Posterior vena cava (tissue), 2 donors: ENCODE data around the gene PRICKLE4. TPM values are rescaled to one million over a fixed set of nuclear protein-coding genes. Genes with fewer than 3 reads are reported as not detected.
"Not testable (repeated sequence)": the region's sequence is repeated elsewhere in the genome, so short reads cannot be mapped to it uniquely, and the experiment has no call there.

ENCODE experiments used
- DNase-seq: peaks from one replicate; pipeline ENCODE4 v3.0.0-alpha.2; 2020; ENCODE audit warnings: low spot score
- intact Hi-C, 2 donors: fragments of 100-400 bp; cut with DNase I; formaldehyde crosslinking; loops; one replicate each; pipeline versions ENCODE4 v1.14.1 to v1.14.2; 2022 to 2023
- total RNA-seq, 2 donors: library from RNA; stranded (reverse); fragmentation: NEBNext Ultra II Directional; extraction: Animal tissue kit (Norgen Biotek cat#: 25700); gene quantifications; one replicate each; pipeline ENCODE4 v1.2.1, GENCODE V29; 2021
- donor health status: DM: yes; HTN: yes; CAD: no.
- donor health status: DM: yes; HTN: yes; CAD: no.

The PRICKLE4 gene
- total RNA-seq, 2 donors from 2014 or later, result 1.4 to 5.8 TPM

GRCh38 chr6:41786451-41787218 is 6.1 kb downstream of the PRICKLE4 start:
- DNase-seq, result peak; percentile 96
- intact Hi-C loops, result loop anchor here in 1 of 2 donors (10.0 kb wide), 1 partner anchor 148 kb away; no protein-coding TSS in a partner anchor

GRCh38 chr6:41787219-41787917 is 6.8 kb downstream of the PRICKLE4 start, which contains the start of gene TOMM6:
Gene TOMM6, plus strand, starts transcription at chr6:41787694. Its CDS starts 4 bp downstream, at chr6:41787698.
- intact Hi-C loops, result loop anchor here in 1 of 2 donors (10.0 kb wide), 1 partner anchor 147 kb away; no protein-coding TSS in a partner anchor
- peak; percentile 99 for DNase-seq

DNA sequence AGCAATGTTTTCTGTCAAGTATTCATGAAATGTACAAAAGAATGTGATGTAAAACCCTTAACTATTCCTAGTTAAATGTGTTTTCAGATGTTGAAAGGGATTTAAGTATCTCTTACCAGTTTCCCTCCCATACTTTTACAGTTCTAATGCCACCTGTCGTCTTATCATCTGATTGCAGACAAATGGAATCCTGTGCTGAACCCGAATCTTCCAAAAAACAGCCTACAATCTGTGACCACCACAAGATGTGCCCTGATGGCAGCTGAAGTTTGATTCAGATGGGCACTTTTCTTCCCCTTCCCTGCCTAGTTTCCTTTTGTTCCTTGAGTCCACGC is 8.8 kb downstream of the PRICKLE4 start:
- intact Hi-C loops, result loop anchor here in 1 of 2 donors (10.0 kb wide), 1 partner anchor 145 kb away; no protein-coding TSS in a partner anchor
- no peak for DNase-seq

DNA sequence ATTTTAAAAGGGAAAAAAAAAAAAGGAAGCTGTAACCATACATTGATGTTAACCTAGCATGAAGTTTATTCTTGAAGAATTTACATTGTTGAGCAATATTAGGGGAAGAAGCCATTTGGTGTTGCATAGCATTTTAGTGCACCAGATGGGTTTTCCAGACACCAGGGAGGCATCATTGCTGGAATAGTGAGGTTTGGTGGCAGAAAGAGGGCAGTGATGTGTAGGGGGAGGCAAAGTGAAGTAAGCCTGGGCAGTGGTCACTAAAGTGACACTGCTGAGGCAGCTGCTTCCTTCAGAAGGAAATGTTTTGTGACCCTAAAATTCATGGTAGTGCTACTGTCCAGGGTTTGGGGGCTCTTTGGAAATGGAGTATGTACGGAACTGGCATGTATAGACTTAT is 9.5 kb downstream of the PRICKLE4 start:
- no peak for DNase-seq
- intact Hi-C loops, result no loop called here

- no peak for DNase-seq
- intact Hi-C loops, result no loop called here
These were observed 10.7 kb downstream of the PRICKLE4 start for GRCh38 chr6:41791305-41791704.

DNA sequence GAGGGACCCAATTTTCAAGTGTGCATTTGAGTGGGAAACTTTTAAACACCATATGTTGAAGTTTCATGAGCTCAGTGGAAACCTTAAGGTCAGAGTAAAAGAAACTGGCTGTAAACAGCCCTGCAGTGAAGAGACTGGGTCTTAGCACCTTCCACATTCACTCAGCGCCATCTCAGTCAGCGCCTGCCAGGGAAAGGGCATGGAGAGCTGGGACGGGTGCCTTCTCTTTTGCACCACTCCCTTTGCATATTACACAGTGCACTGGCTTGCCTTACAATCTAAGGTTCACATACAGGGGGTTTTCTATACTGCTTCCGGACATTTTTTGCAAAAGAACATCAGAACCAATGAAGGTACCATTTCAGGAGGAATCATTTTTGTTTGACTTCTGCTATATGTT is 11.4 kb downstream of the PRICKLE4 start:
- DNase-seq, result no peak
- intact Hi-C loops, result no loop called here

DNA sequence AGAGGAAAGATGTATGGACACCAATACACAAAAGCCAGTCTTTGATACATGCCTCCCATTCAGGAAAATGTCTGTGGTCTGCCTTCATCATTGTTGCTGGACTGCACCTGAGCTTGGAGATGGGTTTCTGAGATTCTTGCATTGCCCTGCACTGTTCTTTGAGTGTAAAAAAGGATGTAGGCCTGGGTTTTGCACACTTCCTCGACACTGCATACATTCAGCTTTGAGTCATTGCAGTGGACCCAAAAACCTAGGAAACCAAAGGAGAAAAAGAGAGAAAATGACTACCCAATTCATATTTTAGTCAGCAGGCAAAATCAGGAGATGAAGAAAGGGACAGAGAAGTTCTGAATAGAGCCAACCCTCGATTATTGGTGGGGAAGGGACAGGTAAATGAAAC is 15.9 kb downstream of the PRICKLE4 start:
- no peak for DNase-seq
- intact Hi-C loops, result no loop called here

- no peak for DNase-seq
- intact Hi-C loops, result no loop called here
These were observed 18.4 kb downstream of the PRICKLE4 start for GRCh38 chr6:41798901-41799558.

DNA sequence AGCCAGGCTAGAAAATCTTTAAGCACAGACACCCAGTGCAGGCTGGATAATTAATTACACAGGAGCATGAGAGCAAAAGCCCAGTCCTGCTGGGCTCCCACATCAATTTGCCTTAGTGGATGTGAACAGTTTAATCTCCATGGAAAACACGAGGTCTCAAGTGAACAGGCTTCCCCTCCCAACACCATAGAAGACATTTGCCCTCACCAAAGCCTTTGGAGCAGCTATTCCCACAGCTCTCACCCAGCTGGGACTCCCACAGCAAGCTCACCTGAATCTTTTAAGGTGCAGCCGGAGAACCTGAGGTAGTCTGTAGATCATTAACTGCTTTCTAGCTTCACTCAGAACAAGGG is 19.0 kb downstream of the PRICKLE4 start:
- intact Hi-C loops, result no loop called here
- DNase-seq, result no peak

- no peak for DNase-seq
- intact Hi-C loops, result no loop called here
These were observed 20.8 kb downstream of the PRICKLE4 start for GRCh38 chr6:41801380-41801779.

GRCh38 chr6:41805830-41806774 is 25.5 kb downstream of the PRICKLE4 start:
- DNase-seq, result no peak
- intact Hi-C loops, result loop anchor here in 1 of 2 donors (2.0 kb wide), 1 partner anchor 31 kb away; no protein-coding TSS in a partner anchor

- intact Hi-C loops, result no loop called here
These were observed 30.5 kb downstream of the PRICKLE4 start for GRCh38 chr6:41811095-41811494.

DNA sequence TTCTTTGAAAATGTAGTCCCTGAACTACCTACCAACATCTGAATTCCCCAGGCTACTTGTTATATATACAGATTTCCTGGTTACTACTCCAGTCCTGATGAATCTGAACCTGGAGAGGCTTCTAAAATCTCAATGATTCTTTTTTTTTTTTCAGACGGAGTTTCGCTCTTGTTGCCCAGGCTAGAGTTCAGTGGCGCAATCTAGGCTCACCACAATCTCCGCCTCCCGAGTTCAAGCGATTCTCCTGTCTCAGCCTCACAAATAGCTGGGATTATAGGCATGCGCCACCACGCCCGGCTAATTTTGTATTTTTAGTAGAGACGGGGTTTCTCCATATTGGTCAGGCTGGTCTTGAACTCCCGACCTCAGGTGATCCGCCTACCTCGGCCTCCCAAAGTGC is 31.4 kb downstream of the PRICKLE4 start:
- intact Hi-C loops, DNase-seq: not testable (repeated sequence)

More at GRCh38 chr6:41811095-41811494, 30.5 kb downstream of the PRICKLE4 start:
- DNase-seq, result no peak

DNA sequence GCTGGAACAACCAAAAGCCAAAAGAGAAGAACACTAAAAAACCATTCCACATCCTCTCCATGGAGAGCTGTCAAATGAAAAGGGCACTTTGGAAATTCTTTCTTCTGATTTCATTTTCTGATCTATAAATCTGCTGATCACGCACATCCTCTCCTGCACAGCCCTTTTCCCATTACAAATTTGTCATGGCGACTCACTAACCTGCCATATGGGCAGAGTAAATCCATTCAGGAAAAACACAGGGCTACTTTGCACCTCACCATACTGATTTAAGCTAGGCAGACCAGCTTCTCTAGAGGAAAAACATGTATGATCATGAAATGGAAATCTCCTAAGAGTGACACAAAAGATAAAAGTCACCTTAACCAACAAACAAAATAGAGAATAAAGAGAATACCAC is 32.9 kb downstream of the PRICKLE4 start:
- intact Hi-C loops, result no loop called here
- DNase-seq, result no peak

GRCh38 chr6:41813956-41814355 is 33.4 kb downstream of the PRICKLE4 start:
- DNase-seq, result no peak
- intact Hi-C loops, result no loop called here

DNA sequence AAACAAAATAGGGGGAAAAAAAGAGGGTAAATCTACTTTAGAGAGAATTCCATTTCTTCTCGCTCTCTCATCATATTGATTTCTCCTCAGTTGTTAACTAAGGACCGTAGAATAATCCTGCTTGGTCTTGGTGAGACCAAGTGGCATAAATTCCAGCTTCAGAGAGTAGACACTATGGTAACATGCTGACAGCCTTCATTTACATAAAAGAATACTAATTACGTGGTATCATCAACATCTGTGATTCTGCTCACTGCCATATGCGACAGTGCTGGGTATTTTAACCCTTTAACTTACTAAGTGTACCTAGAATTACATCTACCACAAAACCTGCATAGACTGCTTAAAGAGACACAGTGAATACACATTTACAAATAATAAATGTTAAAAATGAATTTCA is 34.0 kb downstream of the PRICKLE4 start:
- no peak for DNase-seq
- intact Hi-C loops, result no loop called here

- DNase-seq, result no peak
- intact Hi-C loops, result no loop called here
These were observed 35.0 kb downstream of the PRICKLE4 start for GRCh38 chr6:41815587-41815986.

GRCh38 chr6:41818271-41819054 is 37.9 kb downstream of the PRICKLE4 start:
- no peak for DNase-seq
- intact Hi-C loops, result no loop called here
